ENCODE measurements around the gene ATG16L2.

DNA sequence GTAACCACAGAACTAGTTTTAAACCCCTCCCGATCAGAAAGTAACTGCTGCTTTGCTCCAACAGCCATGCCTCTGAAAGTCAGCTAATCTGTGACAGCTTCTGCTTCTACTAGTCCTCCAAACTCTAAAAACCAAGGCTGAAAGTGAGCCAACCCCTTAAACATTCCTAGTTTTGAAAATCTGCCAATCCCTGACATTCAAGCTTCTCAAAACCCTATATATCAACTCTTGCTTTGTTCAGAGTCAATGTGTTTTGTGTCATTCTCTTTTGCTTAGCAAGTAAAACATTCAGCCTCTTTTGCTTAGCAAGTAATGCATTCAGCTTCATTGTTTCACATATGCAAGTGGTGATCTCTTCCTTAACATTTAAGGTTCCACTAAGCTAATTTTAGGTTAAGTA lies 56.9 kb downstream of the ATG16L2 start:
- TF ChIP-seq GATA2 (IDR thresholded peaks at IDR 0.05; ENCODE audit: low read depth, low read length) (no peak), GATA3 (IDR thresholded peaks at IDR 0.05; ENCODE audit: low read depth, low read length) (no peak)

All from SH-SY5Y (cell line).